Gastrocnemius medialis (tissue), 4 donors: Measurements from ENCODE around the gene PCOLCE2.

ENCODE experiments used
- CTCF ChIP-seq, 5 experiments: fragments of 450-650 bp in 3 of 5; fragments of 200-600 bp in 2 of 5; sonication (generic) in 2 of 5; IDR thresholded peaks in 4 of 5; conservative IDR thresholded peaks in 1 of 5; 1 replicate in 4 of 5; 2 replicates in 1 of 5; pipeline ENCODE4 v1.5.1; 2016 to 2019; ENCODE audit warnings: antibody characterized with exemption in 5 of 5, mild to moderate bottlenecking in 3 of 5, moderate library complexity in 3 of 5
- POLR2A ChIP-seq, 2 donors: fragments of 450-650 bp; IDR thresholded peaks; one replicate each; pipeline ENCODE4 v1.6.1; 2017; ENCODE audit warnings: antibody characterized with exemption in 2 of 2, mild to moderate bottlenecking in 2 of 2, moderate library complexity in 2 of 2

DNA sequence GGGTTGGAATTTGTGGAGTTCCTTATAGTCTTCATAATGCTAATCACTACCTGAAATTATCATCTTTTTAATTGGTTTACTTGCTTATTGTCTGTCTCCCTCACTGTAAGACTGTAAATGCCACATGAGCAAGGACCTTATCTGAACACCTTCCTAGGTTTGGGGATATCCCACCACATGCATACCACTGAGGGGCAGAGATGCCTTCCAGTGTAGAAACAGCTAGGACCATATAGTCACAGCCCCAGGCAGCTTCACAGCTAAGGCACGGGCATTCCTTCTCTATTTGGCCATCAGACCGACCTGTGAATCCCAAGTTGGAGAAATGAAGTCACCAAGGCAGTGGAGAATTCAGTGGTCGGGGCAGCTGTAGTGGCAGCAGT is 46.0 kb upstream of the PCOLCE2 start:
- TF ChIP-seq CTCF (IDR thresholded peaks at IDR 0.05 in 4 of 5, conservative IDR thresholded peaks at IDR 0.05 in 1 of 5) = no peak
- TF ChIP-seq POLR2A (IDR thresholded peaks at IDR 0.05) = no peak
